K562 (cell line): ENCODE measurements around the gene S100A3. TPM values are rescaled to one million over a fixed set of nuclear protein-coding genes. Genes with fewer than 3 reads are reported as not detected.

Experiments
- ARNT ChIP-seq, 2 experiments: fragments of 450-650 bp; IDR thresholded peaks; 2 replicates each; pipeline ENCODE4 v1.6.1; 2016; ENCODE audit warnings: mild to moderate bottlenecking in 1 of 2
- HEY1 ChIP-seq: fragments of 250-450 bp; sonication (Bioruptor Pico); IDR thresholded peaks from 2 replicates; pipeline ENCODE4 v1.5.0; 2020; ENCODE audit warnings: mild to moderate bottlenecking, moderate library complexity, borderline replicate concordance
- JUNB ChIP-seq: fragments of 450-650 bp; formaldehyde crosslinking; conservative IDR thresholded peaks from 2 replicates; pipeline ENCODE4 v1.4.0; 2020; ENCODE audit warnings: mild to moderate bottlenecking
- KLF13 ChIP-seq: fragments of 450-650 bp; IDR thresholded peaks from 2 replicates; pipeline ENCODE4 v1.6.1; 2016; ENCODE audit warnings: missing genetic modification characterization, low read depth, mild to moderate bottlenecking, missing compliant biosample characterization, moderate library complexity, borderline replicate concordance
- L3MBTL2 ChIP-seq: fragments of 450-650 bp; IDR thresholded peaks from 2 replicates; pipeline ENCODE4 v1.6.1; 2016; ENCODE audit warnings: mild to moderate bottlenecking, moderate library complexity
- MAFK ChIP-seq: IDR thresholded peaks from 2 replicates; pipeline ENCODE4 v1.6.1; 2011; ENCODE audit warnings: low read length, improper control_type of control experiment
- POU5F1 ChIP-seq: fragments of 150-350 bp; IDR thresholded peaks from 2 replicates; pipeline ENCODE4 v1.6.1; 2014; ENCODE audit warnings: borderline replicate concordance, low read length, low read depth, mild to moderate bottlenecking; ENCODE audit not compliant: partially characterized antibody
- RBFOX2 ChIP-seq: fragments of 200-400 bp; formaldehyde crosslinking; IDR thresholded peaks from 2 replicates; pipeline ENCODE4 v1.6.1; 2017; ENCODE audit warnings: low read depth, mild to moderate bottlenecking, low read length, moderate library complexity
- RHOXF2B ChIP-seq: fragments of 250-450 bp; sonication (Bioruptor Pico); conservative IDR thresholded peaks from 2 replicates; pipeline ENCODE4 v1.5.1; 2021
- STAG1 ChIP-seq: sonication (generic); formaldehyde crosslinking; IDR thresholded peaks from 2 replicates; pipeline ENCODE4 v1.5.0; 2020; ENCODE audit warnings: missing genetic modification reagents, borderline replicate concordance
- USF2 ChIP-seq: sonication (generic); formaldehyde crosslinking; IDR thresholded peaks from 2 replicates; pipeline ENCODE4 v1.5.0; 2020; ENCODE audit warnings: missing genetic modification reagents
- ZNF445 ChIP-seq: fragments of 250-450 bp; sonication (Bioruptor Pico); IDR thresholded peaks from 2 replicates; pipeline ENCODE4 v1.4.0; 2020; ENCODE audit warnings: low read depth, mild to moderate bottlenecking, moderate library complexity
- ZNF592 ChIP-seq: fragments of 450-650 bp; IDR thresholded peaks from 2 replicates; pipeline ENCODE4 v1.6.1; 2017; ENCODE audit warnings: antibody characterized with exemption, mild to moderate bottlenecking
- polyA plus RNA-seq, 8 experiments: library from polyadenylated mRNA; depleted of rRNA in 4 of 8; stranded (reverse) in 5 of 8; unstranded in 3 of 8; fragments of >200 nt; fragmentation: Nextera tagmentation in 2 of 8; fragmentation: Illumina TruSeq in 1 of 8; extraction: Ambion mirVana in 2 of 8; extraction: Trizol in 1 of 8; gene quantifications; 2 replicates each; pipeline versions ENCODE4 v1.2.1 to v1.2.3, GENCODE V29; 2011 to 2014; ENCODE audit warnings: inconsistent platforms in 1 of 8, missing spikeins in 1 of 8
- total RNA-seq, 7 experiments: library from RNA; depleted of rRNA in 6 of 7; stranded (reverse); fragments of >200 nt in 6 of 7; fragmentation: Illumina TruSeq in 2 of 7; extraction: Trizol in 2 of 7; gene quantifications; 2 replicates each; pipeline versions ENCODE4 v1.2.1 to v1.2.3, GENCODE V29; 2011 to 2021; ENCODE audit warnings: low replicate concordance in 1 of 7

Gene S100A3
- total and polyA plus RNA-seq, 9 of the 15 experiments (the other 6 are each of a cell fraction or from before 2014, with no cell fraction given): 0.08 to 1.7 (median 0.18) TPM; not detected in 4

GRCh38 chr1:153536012-153536670 lies 12.9 kb downstream of the S100A3 start (continued):
- TF ChIP-seq USF2 (CRISPR knock-in tag): peak; percentile 55; the same call in 1 of the 2 replicates
- TF ChIP-seq L3MBTL2: 0 out of 2 replicates have a peak, but pooled peaks have one; percentile 32
- no peak for TF ChIP-seq ZNF445 (CRISPR knock-in tag)
- no peak for TF ChIP-seq STAG1 (CRISPR knock-in tag)
- TF ChIP-seq KLF13 (tag): no peak
- TF ChIP-seq ZNF592: peak; percentile 62; the same call in 1 of the 2 replicates
- TF ChIP-seq ARNT (IDR thresholded peaks at IDR 0.05): no peak
- TF ChIP-seq JUNB (CRISPR knock-in tag): no peak
- TF ChIP-seq RBFOX2: peak; percentile 49; the same call in 1 of the 2 replicates
- no peak for TF ChIP-seq MAFK
- no peak for TF ChIP-seq POU5F1
- no peak for TF ChIP-seq HEY1 (CRISPR knock-in tag)
- TF ChIP-seq RHOXF2B: no peak
